ENCODE measurements around the gene CREB5.
A peak's percentile ranks its signal among the peaks of the same experiment; 100 is the strongest.

CREB5 gene

DNA sequence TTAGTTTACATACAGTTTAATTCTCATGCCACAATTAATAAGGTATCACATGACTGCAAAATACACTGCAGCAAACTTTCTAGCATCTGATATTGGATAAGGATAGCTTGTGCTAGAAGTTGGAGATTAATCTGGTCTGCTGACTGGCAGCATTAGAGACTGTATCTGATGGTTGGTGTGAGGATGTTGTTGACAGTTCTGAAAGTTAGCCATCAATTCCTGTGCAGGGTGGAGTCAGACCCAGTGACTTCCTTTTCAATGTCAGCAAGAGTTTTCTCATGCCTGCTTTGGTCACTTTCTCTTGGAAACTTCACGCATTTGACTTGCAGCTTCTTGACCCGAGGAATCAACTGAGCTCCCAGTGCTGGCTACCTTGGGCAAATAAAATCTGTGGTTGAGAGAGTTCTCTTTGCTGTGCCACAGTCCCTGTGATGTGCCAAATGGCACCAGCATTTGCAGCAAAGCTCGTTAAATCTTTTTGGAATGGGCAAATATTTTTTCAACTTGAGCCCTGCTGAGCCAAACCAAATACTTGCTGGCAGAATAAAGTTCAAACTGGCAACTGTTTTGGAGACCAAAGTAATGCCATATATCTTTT is 312.8 kb downstream of the CREB5 start:
- no peak for TF ChIP-seq CTCF (IDR thresholded peaks at IDR 0.05; ENCODE audit: low read depth, low read length)
- no peak for DNase-seq (ENCODE audit: extremely low read depth, low read depth)

GRCh38 chr7:28725911-28726310 is 313.6 kb downstream of the CREB5 start:
- DNase-seq (ENCODE audit: extremely low read depth, low read depth): no peak

GRCh38 chr7:28726555-28726954 is 314.2 kb downstream of the CREB5 start:
- TF ChIP-seq CTCF (IDR thresholded peaks at IDR 0.05; ENCODE audit: low read depth, low read length): no peak
- no peak for DNase-seq (ENCODE audit: extremely low read depth, low read depth)

More at GRCh38 chr7:28725911-28726310, 313.6 kb downstream of the CREB5 start:
- TF ChIP-seq CTCF (IDR thresholded peaks at IDR 0.05; ENCODE audit: low read depth, low read length): no peak

- TF ChIP-seq CTCF (IDR thresholded peaks at IDR 0.05; ENCODE audit: low read depth, low read length): no peak
- no peak for DNase-seq (ENCODE audit: extremely low read depth, low read depth)
Measured at GRCh38 chr7:28729281-28729680, 317.0 kb downstream of the CREB5 start.

- no peak for DNase-seq (ENCODE audit: extremely low read depth, low read depth)
- no peak for TF ChIP-seq CTCF (IDR thresholded peaks at IDR 0.05; ENCODE audit: low read depth, low read length)
Measured at GRCh38 chr7:28729727-28730126, 317.4 kb downstream of the CREB5 start.

- no peak for TF ChIP-seq CTCF (IDR thresholded peaks at IDR 0.05; ENCODE audit: low read depth, low read length)
- no peak for DNase-seq (ENCODE audit: extremely low read depth, low read depth)
Measured at GRCh38 chr7:28731092-28731658, 318.9 kb downstream of the CREB5 start.

- no peak for TF ChIP-seq CTCF (IDR thresholded peaks at IDR 0.05; ENCODE audit: low read depth, low read length)
- DNase-seq (ENCODE audit: extremely low read depth, low read depth): peak; percentile 27
Measured at GRCh38 chr7:28732071-28732869, 320.0 kb downstream of the CREB5 start.

Measured in AG09319 (cell line).